Bronchial epithelial cell (primary cell): ENCODE results near the gene CDC42BPG. TPM values are rescaled to one million over a fixed set of nuclear protein-coding genes. Genes with fewer than 3 reads are reported as not detected.
A peak's percentile ranks its signal among the peaks of the same experiment; 100 is the strongest.

ENCODE experiments used
- DNase-seq: peaks from one replicate; pipeline ENCODE4 v3.0.0-alpha.2; 2010; ENCODE audit warnings: low read depth
- FAIRE-seq: peaks from 2 replicates; lab custom pipeline; 2011; peaks lifted over from hg19 to GRCh38; lab: Jason Lieb, UNC
- H3K27me3 ChIP-seq: 2 replicates; pipeline ENCODE4 v1.5.1; 2011; ENCODE audit warnings: low read length; ENCODE audit not compliant: control insufficient read depth, insufficient read depth
- H3K36me3 ChIP-seq: 2 replicates; pipeline ENCODE4 v1.5.1; 2011; ENCODE audit warnings: low read length; ENCODE audit not compliant: control insufficient read depth, insufficient read depth
- H3K4me3 ChIP-seq: 2 replicates; pipeline ENCODE4 v1.5.1; 2011; ENCODE audit warnings: mild to moderate bottlenecking, low read depth, low read length, control low read depth
- CTCF ChIP-seq: IDR thresholded peaks from 2 replicates; pipeline ENCODE4 v1.5.1; 2011; ENCODE audit warnings: mild to moderate bottlenecking, moderate library complexity, low read length, control low read depth, inconsistent platforms; ENCODE audit not compliant: insufficient read depth, severe bottlenecking
- total RNA-seq: library from RNA; depleted of rRNA; stranded (reverse); fragments of >200 nt; gene quantifications from 2 replicates; pipeline ENCODE4 v1.2.1, GENCODE V29; 2014

The CDC42BPG gene
- total RNA-seq, 1 donor from 2014 or later: 16.6 TPM

GRCh38 chr11:64789331-64790204, 54.9 kb downstream of the CDC42BPG start:
- Histone ChIP-seq H3K4me3 (no peak overlapping the region), H3K36me3 (no peaks in the 10 kb centered on the region), H3K27me3 (no peaks in the 10 kb centered on the region)
- DNase-seq: no peak
- TF ChIP-seq CTCF: no peak
- no peak for FAIRE-seq

DNA sequence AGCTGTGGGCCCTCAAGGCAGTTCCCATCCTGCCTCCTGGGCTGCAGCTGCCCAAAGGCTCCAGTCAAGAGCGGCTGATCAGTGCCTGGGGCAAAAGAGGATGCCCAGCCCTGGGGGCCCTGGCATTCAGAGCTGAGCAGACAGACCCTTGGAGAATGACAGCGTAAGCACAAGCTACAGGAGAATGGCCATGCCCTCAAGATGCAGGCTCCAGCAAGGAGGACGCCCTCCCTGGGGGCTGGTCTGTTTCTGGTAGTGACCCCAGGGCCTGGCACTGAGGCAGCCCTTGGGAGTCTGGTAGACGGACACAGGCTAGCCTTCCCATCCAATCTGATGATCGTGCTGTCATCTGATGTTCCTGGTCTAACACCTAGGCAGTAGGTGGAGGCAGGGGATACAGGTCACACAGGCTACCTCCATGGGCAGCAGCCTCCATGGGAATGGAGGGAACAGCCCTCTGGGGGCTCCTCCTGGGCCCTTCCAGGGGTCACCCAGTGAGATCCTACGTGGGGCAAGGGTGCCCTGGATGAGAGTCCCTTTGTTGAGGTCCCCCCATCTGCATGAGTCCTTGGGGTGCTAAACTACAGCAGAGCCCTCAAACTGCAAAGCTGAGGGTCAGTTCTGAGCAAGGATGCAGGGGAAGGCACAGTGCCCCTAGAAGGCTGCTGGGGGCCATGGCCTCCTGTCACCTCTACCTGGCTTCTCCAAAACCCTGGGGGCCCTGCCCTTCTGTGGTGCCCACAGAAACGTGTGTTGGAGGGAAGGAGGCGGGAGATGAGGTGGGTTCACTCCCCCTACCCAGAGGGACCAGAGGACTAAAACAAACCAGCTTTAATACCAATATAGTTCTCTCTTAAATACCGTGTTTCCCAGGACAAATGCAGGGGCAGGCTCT, 55.9 kb downstream of the CDC42BPG start:
- no peaks in the 10 kb centered on the region for H3K36me3 ChIP-seq
- no peak for TF ChIP-seq CTCF
- FAIRE-seq (peak; percentile 13), DNase-seq (no peak)
- no peaks in the 10 kb centered on the region for H3K27me3 ChIP-seq
- no peak overlapping the region for H3K4me3 ChIP-seq

DNA sequence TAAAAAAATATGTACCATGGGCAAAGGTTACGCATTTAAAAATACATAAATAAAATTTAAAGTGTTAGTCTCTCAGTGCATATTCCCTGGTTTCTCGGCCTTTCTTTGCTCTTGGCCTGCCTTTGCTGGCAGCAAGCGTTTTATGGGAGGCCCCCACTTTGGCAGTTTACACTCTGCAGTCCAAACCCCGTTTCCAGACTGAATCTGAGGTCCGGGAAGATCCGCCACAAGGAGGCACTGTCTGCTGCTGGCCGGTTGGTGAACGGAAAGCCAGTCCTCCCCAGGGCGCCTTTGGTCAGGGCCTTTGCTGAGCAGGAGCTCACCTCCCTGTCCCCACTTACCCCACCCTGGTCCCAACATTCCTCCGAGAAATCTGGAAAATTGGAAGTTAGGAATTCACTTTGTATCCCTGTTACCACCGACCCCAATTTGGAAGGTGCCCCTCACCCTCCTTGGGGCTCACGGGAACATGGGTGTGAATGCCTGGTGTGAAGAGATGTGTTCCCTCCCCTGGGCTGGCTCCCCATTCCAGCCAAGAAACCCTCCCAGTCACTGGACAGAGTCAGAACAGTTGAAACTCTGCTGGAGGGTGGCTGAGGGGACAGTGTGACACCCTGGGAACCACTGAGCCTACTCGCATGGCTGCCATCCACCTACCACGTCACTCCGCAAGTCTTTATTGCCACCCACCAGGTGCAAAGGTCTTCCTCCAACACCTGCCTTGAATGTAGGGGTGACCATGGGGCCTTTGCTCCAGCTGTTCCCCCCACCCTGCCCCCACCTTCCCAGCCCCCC, 56.7 kb downstream of the CDC42BPG start:
- Histone ChIP-seq H3K36me3 (no peaks in the 10 kb centered on the region), H3K27me3 (no peaks in the 10 kb centered on the region), H3K4me3 (no peak overlapping the region)
- FAIRE-seq (peak; percentile 60), DNase-seq (peak; percentile 26)
- peak; percentile 95 for TF ChIP-seq CTCF

DNA sequence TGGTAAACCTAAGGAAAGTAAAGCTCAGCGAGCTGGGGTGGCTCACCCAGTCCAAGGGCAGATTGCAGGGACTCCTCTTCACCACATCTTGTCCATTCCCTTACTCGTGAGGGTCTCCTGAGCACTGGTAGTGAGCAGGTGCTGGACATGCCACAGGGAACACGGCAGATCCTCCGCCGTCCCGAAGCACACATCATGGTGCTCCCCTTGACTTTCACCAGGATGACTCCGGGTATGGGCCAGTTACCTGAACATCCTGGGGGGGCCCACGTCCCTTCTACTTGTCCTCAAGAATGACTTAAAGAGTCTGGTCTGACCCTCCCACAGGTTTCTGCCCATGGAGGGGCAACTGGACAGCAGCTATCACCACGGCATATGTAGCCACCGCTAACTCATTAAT, 58.1 kb downstream of the CDC42BPG start:
- H3K36me3 ChIP-seq: no peaks in the 10 kb centered on the region
- FAIRE-seq (no peak), DNase-seq (no peak)
- H3K27me3 ChIP-seq: no peaks in the 10 kb centered on the region
- no peak for TF ChIP-seq CTCF
- no peak overlapping the region for H3K4me3 ChIP-seq

DNA sequence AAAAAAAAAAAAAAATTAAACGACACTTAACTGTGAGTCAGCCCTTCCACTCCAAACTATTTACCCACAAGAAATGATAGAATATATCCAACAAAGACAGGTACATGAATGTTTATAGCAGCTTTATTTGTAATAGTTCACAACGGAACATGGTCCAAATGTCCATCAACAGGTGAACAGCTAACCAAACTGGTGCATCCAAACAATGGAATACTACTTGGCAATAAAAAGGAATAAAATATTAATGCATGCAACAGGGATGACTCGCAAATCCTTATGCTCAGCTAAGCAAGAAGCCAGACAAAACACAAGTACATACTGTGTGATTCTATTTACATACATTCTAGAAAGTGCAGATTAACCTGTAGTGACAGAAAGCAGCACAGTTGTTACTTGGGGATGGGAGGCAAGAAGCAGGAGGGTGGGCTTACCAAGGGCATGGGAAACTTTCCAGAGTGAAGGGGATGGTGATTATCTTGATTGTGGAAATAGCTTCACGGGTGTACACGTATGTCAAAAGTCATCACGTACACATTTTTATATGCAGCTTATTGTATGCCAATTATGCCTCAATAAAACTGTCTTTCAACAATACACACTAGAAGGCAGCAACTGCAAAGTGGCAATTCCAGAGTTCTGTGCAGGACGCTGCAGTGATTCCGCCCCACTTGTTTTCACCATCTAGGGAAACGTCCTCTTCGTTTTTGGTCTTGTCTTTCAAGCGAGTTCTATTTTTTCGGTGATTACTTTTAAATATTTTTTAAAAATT, 59.5 kb downstream of the CDC42BPG start:
- Histone ChIP-seq H3K27me3 (no peaks in the 10 kb centered on the region), H3K36me3 (no peaks in the 10 kb centered on the region), H3K4me3 (no peak overlapping the region)
- DNase-seq (no peak), FAIRE-seq (no peak)
- no peak for TF ChIP-seq CTCF
